GOT3 (cell line): ENCODE results near the gene KCNQ2.

Experiments used
- DNase-seq: peaks from one replicate; lab custom pipeline; 2025; ENCODE audit warnings: mixed read lengths; lab: John Stamatoyannopoulos, UW

The KCNQ2 gene

GRCh38 chr20:63471002-63471716 lies 1.3 kb downstream of the KCNQ2 start:
- no peak for DNase-seq

GRCh38 chr20:63470410-63470809 lies 2.0 kb downstream of the KCNQ2 start:
- DNase-seq = no peak

GRCh38 chr20:63469713-63470101 lies 2.7 kb downstream of the KCNQ2 start:
- no peak for DNase-seq

GRCh38 chr20:63469019-63469712 lies 3.3 kb downstream of the KCNQ2 start:
- DNase-seq = no peak

GRCh38 chr20:63468421-63468820 lies 4.0 kb downstream of the KCNQ2 start:
- DNase-seq = no peak

- DNase-seq = no peak
Measured at GRCh38 chr20:63467294-63468083, 5.0 kb downstream of the KCNQ2 start.

GRCh38 chr20:63466861-63467260 lies 5.6 kb downstream of the KCNQ2 start:
- DNase-seq = no peak

GRCh38 chr20:63466250-63466825 lies 6.1 kb downstream of the KCNQ2 start:
- no peak for DNase-seq

GRCh38 chr20:63465380-63466249 lies 6.8 kb downstream of the KCNQ2 start:
- DNase-seq = no peak

- no peak for DNase-seq
Measured at GRCh38 chr20:63464289-63464635, 8.2 kb downstream of the KCNQ2 start.

- no peak for DNase-seq
Measured at GRCh38 chr20:63463400-63464288, 8.8 kb downstream of the KCNQ2 start.

GRCh38 chr20:63462244-63462643 lies 10.2 kb downstream of the KCNQ2 start:
- DNase-seq = no peak

- no peak for DNase-seq
Measured at GRCh38 chr20:63461104-63461763, 11.2 kb downstream of the KCNQ2 start.

GRCh38 chr20:63459070-63459380 lies 13.4 kb downstream of the KCNQ2 start:
- no peak for DNase-seq

GRCh38 chr20:63458170-63459069 lies 14.0 kb downstream of the KCNQ2 start:
- DNase-seq = no peak

GRCh38 chr20:63457737-63458136 lies 14.7 kb downstream of the KCNQ2 start:
- DNase-seq = no peak

GRCh38 chr20:63456429-63457284 lies 15.8 kb downstream of the KCNQ2 start:
- DNase-seq = no peak

GRCh38 chr20:63455568-63455859 lies 16.9 kb downstream of the KCNQ2 start:
- DNase-seq = no peak
